ENCODE measurements around the gene ZNF446. TPM values are rescaled to one million over a fixed set of nuclear protein-coding genes. Genes with fewer than 3 reads are reported as not detected.

ZNF446 gene
- total and polyA plus RNA-seq, 9 of the 15 experiments (the other 6 are each of a cell fraction or from before 2014, with no cell fraction given): 0.07 to 4.8 (median 1.2) TPM

GRCh38 chr19:58466089-58466759 lies 9.9 kb upstream of the ZNF446 start (continued):
- TF ChIP-seq KDM1A (IDR thresholded peaks at IDR 0.05) (peak in 1 of 2 experiments; percentile 22; a peak in 1 of 4 replicates), ZNF717 (CRISPR knock-in tag; IDR thresholded peaks at IDR 0.05) (no peak), NBN (IDR thresholded peaks at IDR 0.05; ENCODE audit: low read depth) (no peak), EP300 (IDR thresholded peaks at IDR 0.05; ENCODE audit: low read length) (no peak), MEF2D (tag; conservative IDR thresholded peaks at IDR 0.05; ENCODE audit: low read depth) (0 out of 2 replicates have a peak, but pooled peaks have one; percentile 31), GATAD2A (IDR thresholded peaks at IDR 0.05) (no peak), FOXA3 (CRISPR knock-in tag; conservative IDR thresholded peaks at IDR 0.05 in 1 of 2, IDR thresholded peaks at IDR 0.05 in 1 of 2) (no peak), ZFP36 (IDR thresholded peaks at IDR 0.05; ENCODE audit: low read depth, low read length, partially characterized antibody) (peak; percentile 37), TFAP4 (CRISPR knock-in tag; IDR thresholded peaks at IDR 0.05; ENCODE audit: borderline replicate concordance) (no peak), BCOR (IDR thresholded peaks at IDR 0.05) (peak; percentile 66; the same call in 1 of the 2 replicates), PREB (CRISPR knock-in tag; IDR thresholded peaks at IDR 0.05) (no peak), XRCC4 (IDR thresholded peaks at IDR 0.05; ENCODE audit: extremely low read depth, insufficient read depth, insufficient read length) (no peak), SAFB (IDR thresholded peaks at IDR 0.05; ENCODE audit: borderline replicate concordance, low read depth, low read length) (no peak), NR2F6 (CRISPR knock-in tag; IDR thresholded peaks at IDR 0.05) (0 out of 2 replicates have a peak, but pooled peaks have one; percentile 38), CCAR2 (IDR thresholded peaks at IDR 0.05; ENCODE audit: low read depth, low read length) (no peak)
- TF ChIP-seq, protein P1, sequence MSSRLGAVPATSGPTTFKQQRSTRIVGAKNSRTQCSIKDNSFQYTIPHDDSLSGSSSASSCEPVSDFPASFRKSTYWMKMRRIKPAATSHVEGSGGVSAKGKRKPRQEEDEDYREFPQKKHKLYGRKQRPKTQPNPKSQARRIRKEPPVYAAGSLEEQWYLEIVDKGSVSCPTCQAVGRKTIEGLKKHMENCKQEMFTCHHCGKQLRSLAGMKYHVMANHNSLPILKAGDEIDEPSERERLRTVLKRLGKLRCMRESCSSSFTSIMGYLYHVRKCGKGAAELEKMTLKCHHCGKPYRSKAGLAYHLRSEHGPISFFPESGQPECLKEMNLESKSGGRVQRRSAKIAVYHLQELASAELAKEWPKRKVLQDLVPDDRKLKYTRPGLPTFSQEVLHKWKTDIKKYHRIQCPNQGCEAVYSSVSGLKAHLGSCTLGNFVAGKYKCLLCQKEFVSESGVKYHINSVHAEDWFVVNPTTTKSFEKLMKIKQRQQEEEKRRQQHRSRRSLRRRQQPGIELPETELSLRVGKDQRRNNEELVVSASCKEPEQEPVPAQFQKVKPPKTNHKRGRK (tag; IDR thresholded peaks at IDR 0.05): 0 out of 2 replicates have a peak, but pooled peaks have one; percentile 13
- TF ChIP-seq, protein P2, sequence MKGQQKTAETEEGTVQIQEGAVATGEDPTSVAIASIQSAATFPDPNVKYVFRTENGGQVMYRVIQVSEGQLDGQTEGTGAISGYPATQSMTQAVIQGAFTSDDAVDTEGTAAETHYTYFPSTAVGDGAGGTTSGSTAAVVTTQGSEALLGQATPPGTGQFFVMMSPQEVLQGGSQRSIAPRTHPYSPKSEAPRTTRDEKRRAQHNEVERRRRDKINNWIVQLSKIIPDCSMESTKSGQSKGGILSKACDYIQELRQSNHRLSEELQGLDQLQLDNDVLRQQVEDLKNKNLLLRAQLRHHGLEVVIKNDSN (CRISPR knock-in tag; IDR thresholded peaks at IDR 0.05): no peak
